Body of pancreas (tissue), 4 donors: ENCODE data around the gene ABCC4.

Experiments
- CTCF ChIP-seq, 7 experiments: fragments of 450-650 bp in 4 of 7; fragments of 200-600 bp in 3 of 7; sonication (generic) in 3 of 7; IDR thresholded peaks; one replicate each; pipeline ENCODE4 v1.5.1; 2016 to 2019; ENCODE audit warnings: antibody characterized with exemption in 7 of 7
- POLR2A ChIP-seq, 3 donors: fragments of 450-650 bp; IDR thresholded peaks; one replicate each; pipeline ENCODE4 v1.6.1; 2016; ENCODE audit warnings: antibody characterized with exemption in 3 of 3, mild to moderate bottlenecking in 2 of 3

- no peak for TF ChIP-seq POLR2A (IDR thresholded peaks at IDR 0.05)
- no peak for TF ChIP-seq CTCF (IDR thresholded peaks at IDR 0.05)
Measured at GRCh38 chr13:95023405-95023804, 277.8 kb downstream of the ABCC4 start.
